GM12891 (cell line): ENCODE data around the gene GOLT1A.

Source experiments
- POLR2A ChIP-seq: IDR thresholded peaks from 2 replicates; pipeline ENCODE4 v1.6.1; 2011; ENCODE audit warnings: low read depth, low read length, control low read depth
- POLR2AphosphoS5 ChIP-seq: IDR thresholded peaks from 2 replicates; pipeline ENCODE4 v1.6.1; 2011; ENCODE audit warnings: low read depth, low read length, control low read depth
- POU2F2 ChIP-seq: IDR thresholded peaks from 2 replicates; pipeline ENCODE4 v1.6.1; 2011; ENCODE audit warnings: low read depth, mild to moderate bottlenecking, control low read depth, low read length, moderate library complexity

- TF ChIP-seq POLR2AphosphoS5 (no peak), POLR2A (no peak), POU2F2 (no peak)
Observed at GRCh38 chr1:204225841-204226735, 12.3 kb upstream of the GOLT1A start.
